GM23338 (cell line): ENCODE results near the gene HSF5. TPM values are rescaled to one million over a fixed set of nuclear protein-coding genes. Genes with fewer than 3 reads are reported as not detected.
A peak's percentile ranks its signal among the peaks of the same experiment; 100 is the strongest.

Experiments used
- ATAC-seq: fragments of 200-7000 bp; cut with Tn5 transposase; 3 replicates; pipeline ENCODE4 v1.9.1; 2020
- DNase-seq: peaks from one replicate; pipeline ENCODE4 v3.0.0-alpha.2; 2015; ENCODE audit warnings: low spot score
- H2AFZ ChIP-seq: fragments of 200-600 bp; sonication (generic); 2 replicates; pipeline ENCODE4 v1.8.0; 2016; ENCODE audit warnings: antibody characterized with exemption, mild to moderate bottlenecking, moderate library complexity
- H3F3A ChIP-seq: fragments of 200-600 bp; sonication (generic); replicated peaks from 2 replicates; pipeline ENCODE4 v1.8.0; 2017; ENCODE audit warnings: antibody characterized with exemption, mixed run types, low read depth
- H3K27ac ChIP-seq: fragments of 200-600 bp; sonication (generic); 2 replicates; pipeline ENCODE4 v1.6.1; 2016; ENCODE audit warnings: low read depth
- H3K27me3 ChIP-seq: fragments of 200-600 bp; sonication (generic); 2 replicates; pipeline ENCODE4 v1.8.0; 2016; ENCODE audit warnings: mild to moderate bottlenecking, mixed run types, moderate library complexity; ENCODE audit not compliant: insufficient read depth
- H3K36me3 ChIP-seq: fragments of 200-600 bp; sonication (generic); 2 replicates; pipeline ENCODE4 v1.8.0; 2016; ENCODE audit warnings: mild to moderate bottlenecking; ENCODE audit not compliant: insufficient read depth
- H3K4me1 ChIP-seq: fragments of 200-600 bp; sonication (generic); 2 replicates; pipeline ENCODE4 v1.8.0; 2016; ENCODE audit warnings: mild to moderate bottlenecking, moderate library complexity; ENCODE audit not compliant: insufficient read depth
- H3K4me2 ChIP-seq: fragments of 200-600 bp; sonication (generic); 2 replicates; pipeline ENCODE4 v1.7.1; 2017; ENCODE audit warnings: mixed run types
- H3K4me3 ChIP-seq: fragments of 200-600 bp; sonication (generic); 2 replicates; pipeline ENCODE4 v1.6.1; 2016; ENCODE audit warnings: mixed run types
- H3K79me2 ChIP-seq: fragments of 200-600 bp; sonication (generic); replicated peaks from 2 replicates; pipeline ENCODE4 v1.8.0; 2017; ENCODE audit warnings: mild to moderate bottlenecking; ENCODE audit not compliant: insufficient read depth
- H3K9me2 ChIP-seq: fragments of 200-600 bp; sonication (generic); 2 replicates; pipeline ENCODE4 v1.8.0; 2017; ENCODE audit not compliant: insufficient read depth
- H4K20me1 ChIP-seq: fragments of 200-600 bp; sonication (generic); replicated peaks from 2 replicates; pipeline ENCODE4 v1.8.0; 2017; ENCODE audit warnings: mild to moderate bottlenecking; ENCODE audit not compliant: insufficient read depth
- H3K27ac Mint-ChIP-seq: 2 replicates; pipeline ENCODE4 v1.8.0; 2020; ENCODE audit warnings: inconsistent platforms, mild to moderate bottlenecking, moderate library complexity, mixed read lengths
- H3K27me3 Mint-ChIP-seq: 3 replicates; pipeline ENCODE4 v1.8.0; 2022; ENCODE audit warnings: low read depth, mild to moderate bottlenecking, moderate library complexity, mixed read lengths, inconsistent platforms; ENCODE audit not compliant: insufficient read depth, poor library complexity
- H3K36me3 Mint-ChIP-seq: 3 replicates; pipeline ENCODE4 v1.8.0; 2021; ENCODE audit warnings: low read depth, mild to moderate bottlenecking, inconsistent platforms, moderate library complexity, mixed read lengths
- H3K4me1 Mint-ChIP-seq: 3 replicates; pipeline ENCODE4 v1.8.0; 2020; ENCODE audit warnings: mild to moderate bottlenecking, inconsistent platforms, mixed read lengths
- H3K4me3 Mint-ChIP-seq: 3 replicates; pipeline ENCODE4 v1.8.0; 2021; ENCODE audit warnings: moderate library complexity, mild to moderate bottlenecking, inconsistent platforms, mixed read lengths
- H3K9me3 Mint-ChIP-seq: 3 replicates; pipeline ENCODE4 v1.8.0; 2020; ENCODE audit warnings: moderate library complexity, mild to moderate bottlenecking, inconsistent platforms, mixed read lengths
- CREB1 ChIP-seq: fragments of 250-450 bp; sonication (Bioruptor Pico); IDR thresholded peaks from 2 replicates; pipeline ENCODE4 v1.5.0; 2020; ENCODE audit warnings: low read depth, mild to moderate bottlenecking, moderate library complexity
- EZH2phosphoT487 ChIP-seq: fragments of 200-600 bp; sonication (generic); IDR thresholded peaks from one replicate; pipeline ENCODE4 v1.8.1; 2018; ENCODE audit warnings: antibody characterized with exemption; ENCODE audit not compliant: unreplicated experiment
- NANOG ChIP-seq: IDR thresholded peaks from 2 replicates; pipeline ENCODE4 v1.6.1; 2016; ENCODE audit warnings: antibody characterized with exemption, borderline replicate concordance
- POLR2AphosphoS5 ChIP-seq: IDR thresholded peaks from 2 replicates; pipeline ENCODE4 v1.6.1; 2016; ENCODE audit warnings: antibody characterized with exemption, low read depth
- REST ChIP-seq: IDR thresholded peaks from one replicate; pipeline ENCODE4 v1.6.1; 2018; ENCODE audit warnings: antibody characterized with exemption; ENCODE audit not compliant: unreplicated experiment
- STAT1 ChIP-seq: IDR thresholded peaks from one replicate; pipeline ENCODE4 v1.6.1; 2016; ENCODE audit warnings: antibody characterized with exemption; ENCODE audit not compliant: unreplicated experiment
- ZNF114 ChIP-seq: fragments of 250-450 bp; sonication (Bioruptor Pico); IDR thresholded peaks from 2 replicates; pipeline ENCODE4 v1.5.0; 2020; ENCODE audit warnings: mild to moderate bottlenecking, moderate library complexity
- ZNF331 ChIP-seq: fragments of 250-450 bp; sonication (Bioruptor Pico); IDR thresholded peaks from 2 replicates; pipeline ENCODE4 v1.5.0; 2020; ENCODE audit warnings: low read depth, mild to moderate bottlenecking, moderate library complexity
- polyA plus RNA-seq: library from polyadenylated mRNA; unstranded; fragments of >200 nt; fragmentation: Nextera tagmentation; extraction: Ambion mirVana; gene quantifications from 2 replicates; pipeline ENCODE4 v1.2.1, GENCODE V29; 2016
- total RNA-seq: library from RNA; depleted of rRNA; stranded (reverse); fragments of >200 nt; shearing (Covaris generic); gene quantifications from 2 replicates; pipeline ENCODE4 v1.2.3, GENCODE V29; 2014
- TF ChIP-seq, protein P1 (sequence below): fragments of 250-450 bp; sonication (Bioruptor Pico); IDR thresholded peaks from 2 replicates; pipeline ENCODE4 v1.5.0; 2020; ENCODE audit warnings: mild to moderate bottlenecking, moderate library complexity

HSF5 gene
- total and polyA plus RNA-seq, 2 experiments from 2014 or later: 0.24 TPM; not detected in 1

DNA sequence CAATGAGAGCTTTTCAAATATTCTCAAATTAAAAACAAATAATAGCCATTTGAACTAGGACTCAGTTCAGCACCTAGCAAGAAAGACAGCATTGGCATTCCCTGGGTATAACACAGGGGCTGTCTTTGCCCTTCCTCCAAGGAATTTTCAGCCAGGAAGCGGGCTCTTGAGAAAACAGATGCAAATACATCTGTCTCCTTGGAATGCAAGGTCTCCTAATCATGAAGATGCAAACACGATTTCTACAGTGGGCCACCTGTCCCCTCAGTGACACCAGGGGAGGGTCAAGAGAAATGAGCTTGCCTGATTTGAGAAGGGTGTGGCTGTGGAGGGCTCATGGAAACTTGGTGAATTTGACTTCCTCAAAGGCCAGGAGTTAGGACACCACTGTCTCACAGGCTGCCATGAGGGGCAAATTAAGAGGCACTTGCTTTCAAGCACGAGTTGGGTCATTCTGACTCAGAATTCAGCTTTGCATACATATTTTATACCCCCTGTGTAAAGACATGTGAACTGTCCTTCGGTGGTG is 111.7 kb downstream of the HSF5 start (continued):
- TF ChIP-seq, protein P1, sequence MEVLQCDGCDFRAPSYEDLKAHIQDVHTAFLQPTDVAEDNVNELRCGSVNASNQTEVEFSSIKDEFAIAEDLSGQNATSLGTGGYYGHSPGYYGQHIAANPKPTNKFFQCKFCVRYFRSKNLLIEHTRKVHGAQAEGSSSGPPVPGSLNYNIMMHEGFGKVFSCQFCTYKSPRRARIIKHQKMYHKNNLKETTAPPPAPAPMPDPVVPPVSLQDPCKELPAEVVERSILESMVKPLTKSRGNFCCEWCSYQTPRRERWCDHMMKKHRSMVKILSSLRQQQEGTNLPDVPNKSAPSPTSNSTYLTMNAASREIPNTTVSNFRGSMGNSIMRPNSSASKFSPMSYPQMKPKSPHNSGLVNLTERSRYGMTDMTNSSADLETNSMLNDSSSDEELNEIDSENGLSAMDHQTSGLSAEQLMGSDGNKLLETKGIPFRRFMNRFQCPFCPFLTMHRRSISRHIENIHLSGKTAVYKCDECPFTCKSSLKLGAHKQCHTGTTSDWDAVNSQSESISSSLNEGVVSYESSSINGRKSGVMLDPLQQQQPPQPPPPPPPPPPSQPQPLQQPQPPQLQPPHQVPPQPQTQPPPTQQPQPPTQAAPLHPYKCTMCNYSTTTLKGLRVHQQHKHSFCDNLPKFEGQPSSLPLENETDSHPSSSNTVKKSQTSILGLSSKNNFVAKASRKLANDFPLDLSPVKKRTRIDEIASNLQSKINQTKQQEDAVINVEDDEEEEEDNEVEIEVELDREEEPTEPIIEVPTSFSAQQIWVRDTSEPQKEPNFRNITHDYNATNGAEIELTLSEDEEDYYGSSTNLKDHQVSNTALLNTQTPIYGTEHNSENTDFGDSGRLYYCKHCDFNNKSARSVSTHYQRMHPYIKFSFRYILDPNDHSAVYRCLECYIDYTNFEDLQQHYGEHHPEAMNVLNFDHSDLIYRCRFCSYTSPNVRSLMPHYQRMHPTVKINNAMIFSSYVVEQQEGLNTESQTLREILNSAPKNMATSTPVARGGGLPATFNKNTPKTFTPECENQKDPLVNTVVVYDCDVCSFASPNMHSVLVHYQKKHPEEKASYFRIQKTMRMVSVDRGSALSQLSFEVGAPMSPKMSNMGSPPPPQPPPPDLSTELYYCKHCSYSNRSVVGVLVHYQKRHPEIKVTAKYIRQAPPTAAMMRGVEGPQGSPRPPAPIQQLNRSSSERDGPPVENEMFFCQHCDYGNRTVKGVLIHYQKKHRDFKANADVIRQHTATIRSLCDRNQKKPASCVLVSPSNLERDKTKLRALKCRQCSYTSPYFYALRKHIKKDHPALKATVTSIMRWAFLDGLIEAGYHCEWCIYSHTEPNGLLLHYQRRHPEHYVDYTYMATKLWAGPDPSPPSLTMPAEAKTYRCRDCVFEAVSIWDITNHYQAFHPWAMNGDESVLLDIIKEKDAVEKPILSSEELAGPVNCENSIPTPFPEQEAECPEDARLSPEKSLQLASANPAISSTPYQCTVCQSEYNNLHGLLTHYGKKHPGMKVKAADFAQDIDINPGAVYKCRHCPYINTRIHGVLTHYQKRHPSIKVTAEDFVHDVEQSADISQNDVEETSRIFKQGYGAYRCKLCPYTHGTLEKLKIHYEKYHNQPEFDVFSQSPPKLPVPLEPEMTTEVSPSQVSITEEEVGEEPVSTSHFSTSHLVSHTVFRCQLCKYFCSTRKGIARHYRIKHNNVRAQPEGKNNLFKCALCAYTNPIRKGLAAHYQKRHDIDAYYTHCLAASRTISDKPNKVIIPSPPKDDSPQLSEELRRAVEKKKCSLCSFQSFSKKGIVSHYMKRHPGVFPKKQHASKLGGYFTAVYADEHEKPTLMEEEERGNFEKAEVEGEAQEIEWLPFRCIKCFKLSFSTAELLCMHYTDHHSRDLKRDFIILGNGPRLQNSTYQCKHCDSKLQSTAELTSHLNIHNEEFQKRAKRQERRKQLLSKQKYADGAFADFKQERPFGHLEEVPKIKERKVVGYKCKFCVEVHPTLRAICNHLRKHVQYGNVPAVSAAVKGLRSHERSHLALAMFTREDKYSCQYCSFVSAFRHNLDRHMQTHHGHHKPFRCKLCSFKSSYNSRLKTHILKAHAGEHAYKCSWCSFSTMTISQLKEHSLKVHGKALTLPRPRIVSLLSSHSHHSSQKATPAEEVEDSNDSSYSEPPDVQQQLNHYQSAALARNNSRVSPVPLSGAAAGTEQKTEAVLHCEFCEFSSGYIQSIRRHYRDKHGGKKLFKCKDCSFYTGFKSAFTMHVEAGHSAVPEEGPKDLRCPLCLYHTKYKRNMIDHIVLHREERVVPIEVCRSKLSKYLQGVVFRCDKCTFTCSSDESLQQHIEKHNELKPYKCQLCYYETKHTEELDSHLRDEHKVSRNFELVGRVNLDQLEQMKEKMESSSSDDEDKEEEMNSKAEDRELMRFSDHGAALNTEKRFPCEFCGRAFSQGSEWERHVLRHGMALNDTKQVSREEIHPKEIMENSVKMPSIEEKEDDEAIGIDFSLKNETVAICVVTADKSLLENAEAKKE (CRISPR knock-in tag): no peak; the same call in 1 of the 2 replicates
- TF ChIP-seq STAT1 (no peak), EZH2phosphoT487 (no peak), NANOG (no peak)

- Mint-ChIP-seq H3K4me1 (peaks cover 35% of the 10 kb centered on the region), H3K9me3 (no peaks in the 10 kb centered on the region), H3K4me3 (peak overlapping the region; percentile 2; the same call in 1 of the 3 replicates), H3K27me3 (peaks cover 16% of the 10 kb centered on the region), H3K27ac (no peak overlapping the region), H3K36me3 (no peaks in the 10 kb centered on the region)
- ATAC-seq: peak; percentile 60
- peaks cover 21% of the 10 kb centered on the region for H3K4me1 ChIP-seq
- H3K4me3 ChIP-seq: no peak overlapping the region
- H4K20me1 ChIP-seq: no peaks in the 10 kb centered on the region
- DNase-seq: peak; percentile 20
- H3K79me2 ChIP-seq: no peaks in the 10 kb centered on the region
- H3K27me3 ChIP-seq: no peaks in the 10 kb centered on the region
- no peak overlapping the region; the same call in 1 of the 2 replicates for H3K4me2 ChIP-seq
- H3F3A ChIP-seq: no peaks in the 10 kb centered on the region
- H3K9me2 ChIP-seq: no peaks in the 10 kb centered on the region
- no peak overlapping the region for H3K27ac ChIP-seq
- H3K36me3 ChIP-seq: no peaks in the 10 kb centered on the region
- no peak overlapping the region for H2AFZ ChIP-seq
- no peak for TF ChIP-seq STAT1
- TF ChIP-seq ZNF331 (CRISPR knock-in tag): no peak
- TF ChIP-seq POLR2AphosphoS5: no peak
- no peak for TF ChIP-seq NANOG
- TF ChIP-seq ZNF114 (CRISPR knock-in tag): no peak
- no peak for TF ChIP-seq REST
- TF ChIP-seq CREB1 (CRISPR knock-in tag): no peak
Measured at GRCh38 chr17:58375811-58376210, 112.4 kb downstream of the HSF5 start.
